ENCODE data around the gene KATNAL1. TPM values are rescaled to one million over a fixed set of nuclear protein-coding genes. Genes with fewer than 3 reads are reported as not detected.
A peak's percentile ranks its signal among the peaks of the same experiment; 100 is the strongest.

The KATNAL1 gene
- total RNA-seq, 1 experiment from 2014 or later = 43.5 TPM

DNA sequence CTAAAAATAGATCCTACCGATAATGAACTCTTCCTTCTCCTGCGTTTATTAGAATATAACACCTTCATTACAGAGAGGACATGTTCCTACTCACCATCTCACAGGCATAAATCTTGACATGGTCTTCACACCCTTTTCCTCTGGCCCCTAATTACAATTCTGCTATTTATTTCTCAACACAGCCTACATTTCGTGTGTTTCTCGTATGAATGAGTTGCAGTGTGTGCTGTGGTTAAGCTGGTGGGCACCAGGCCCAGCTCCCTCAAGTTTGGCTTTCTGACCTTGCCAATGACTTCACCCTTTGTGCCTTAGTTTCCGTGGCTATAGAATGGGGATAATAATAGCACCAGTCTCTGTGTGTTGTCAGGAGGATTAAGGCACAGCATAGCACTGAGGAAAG, 12.3 kb upstream of the KATNAL1 start:
- Histone ChIP-seq H3K9me3 (replicated peaks) (no peaks in the 10 kb centered on the region), H3K27ac (no peak overlapping the region), H3K4me1 (replicated peaks) (no peaks in the 10 kb centered on the region), H3K27me3 (replicated peaks) (no peaks in the 10 kb centered on the region), H3K4me3 (no peak overlapping the region), H3K36me3 (no peaks in the 10 kb centered on the region)
- no peak for DNase-seq (ENCODE audit: low read depth in 1 of 2, low spot score in 2 of 2)

GRCh38 chr13:30319130-30319529, 11.8 kb upstream of the KATNAL1 start:
- no peak for DNase-seq (ENCODE audit: low read depth in 1 of 2, low spot score in 2 of 2)
- H3K4me3 ChIP-seq = no peak overlapping the region
- H3K27me3 ChIP-seq (replicated peaks) = no peaks in the 10 kb centered on the region
- H3K9me3 ChIP-seq (replicated peaks) = no peaks in the 10 kb centered on the region
- H3K27ac ChIP-seq = no peak overlapping the region
- H3K36me3 ChIP-seq = no peaks in the 10 kb centered on the region
- no peaks in the 10 kb centered on the region for H3K4me1 ChIP-seq (replicated peaks)

DNA sequence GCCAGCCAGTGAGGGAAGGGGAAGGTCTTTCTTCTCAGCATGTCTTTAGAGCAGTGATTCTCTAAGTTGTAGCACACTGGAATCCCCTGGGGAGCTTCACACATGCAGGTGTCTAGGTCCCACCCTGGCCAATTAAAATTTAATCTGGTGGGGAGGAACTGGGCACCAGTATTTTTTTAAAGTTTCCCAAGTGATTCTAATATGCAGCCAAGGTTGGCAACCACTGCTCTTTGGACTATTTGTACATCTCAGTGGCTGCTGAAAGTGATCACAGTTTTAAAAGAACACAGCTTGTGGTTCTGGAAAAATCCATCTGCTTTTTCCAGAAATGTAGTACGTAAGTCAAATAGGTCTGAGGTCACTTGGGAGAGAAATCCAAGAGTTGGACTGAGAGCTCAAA, 10.7 kb upstream of the KATNAL1 start:
- no peak overlapping the region for H3K27ac ChIP-seq
- H3K4me1 ChIP-seq (replicated peaks) = peaks cover 3% of the 10 kb centered on the region
- no peaks in the 10 kb centered on the region for H3K36me3 ChIP-seq
- H3K9me3 ChIP-seq (replicated peaks) = no peaks in the 10 kb centered on the region
- no peaks in the 10 kb centered on the region for H3K27me3 ChIP-seq (replicated peaks)
- no peak overlapping the region for H3K4me3 ChIP-seq
- no peak for DNase-seq (ENCODE audit: low read depth in 1 of 2, low spot score in 2 of 2)

DNA sequence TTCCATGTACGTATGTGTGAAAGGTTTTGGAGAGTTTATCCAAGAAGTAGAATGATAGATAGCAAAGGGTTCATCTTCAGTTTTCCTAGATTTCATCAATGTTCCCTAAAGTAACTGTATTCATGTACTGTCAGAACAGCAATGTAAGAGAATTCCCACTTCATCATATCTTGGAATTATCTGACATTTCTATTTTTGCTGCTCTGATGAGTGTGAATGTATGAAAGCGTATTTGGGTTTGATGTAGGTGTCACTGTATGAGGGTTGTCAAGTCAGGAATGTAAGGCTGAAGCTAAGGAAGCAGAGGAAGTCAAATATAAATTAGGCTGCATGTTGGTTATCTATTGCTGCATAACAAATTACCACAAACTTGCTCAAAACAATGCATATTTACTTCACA, 7.2 kb upstream of the KATNAL1 start:
- no peak for DNase-seq (ENCODE audit: low read depth in 1 of 2, low spot score in 2 of 2)
- Histone ChIP-seq H3K4me3 (no peak overlapping the region), H3K27ac (no peak overlapping the region), H3K36me3 (no peaks in the 10 kb centered on the region), H3K4me1 (replicated peaks) (peaks cover 5% of the 10 kb centered on the region), H3K27me3 (replicated peaks) (no peaks in the 10 kb centered on the region), H3K9me3 (replicated peaks) (no peaks in the 10 kb centered on the region)

GRCh38 chr13:30314069-30314468, 6.7 kb upstream of the KATNAL1 start:
- peaks cover 5% of the 10 kb centered on the region for H3K4me1 ChIP-seq (replicated peaks)
- no peak overlapping the region for H3K4me3 ChIP-seq
- no peak for DNase-seq (ENCODE audit: low read depth in 1 of 2, low spot score in 2 of 2)
- H3K27ac ChIP-seq = no peak overlapping the region
- no peaks in the 10 kb centered on the region for H3K36me3 ChIP-seq
- H3K27me3 ChIP-seq (replicated peaks) = no peaks in the 10 kb centered on the region
- H3K9me3 ChIP-seq (replicated peaks) = no peaks in the 10 kb centered on the region

DNA sequence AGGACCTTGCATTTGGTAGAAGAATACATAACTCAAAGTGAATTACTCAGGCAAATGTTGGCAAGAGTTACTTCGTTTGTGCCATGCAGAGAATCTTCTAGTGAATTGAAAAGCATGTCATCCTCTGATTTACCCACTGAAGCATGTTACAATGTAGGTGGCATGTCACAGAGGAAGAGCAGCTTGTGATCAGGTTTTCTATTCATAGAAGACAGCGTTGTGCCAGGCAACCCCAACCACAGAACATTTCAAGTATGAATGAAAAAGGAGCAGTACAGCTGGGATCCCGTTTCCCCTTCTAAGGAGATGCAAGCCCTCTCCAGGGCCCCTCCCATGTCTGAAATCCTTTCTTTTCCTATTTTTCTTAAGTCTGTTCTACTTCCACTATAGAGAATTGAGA, 6.0 kb upstream of the KATNAL1 start:
- Histone ChIP-seq H3K27ac (no peak overlapping the region), H3K27me3 (replicated peaks) (no peaks in the 10 kb centered on the region), H3K4me1 (replicated peaks) (peaks cover 7% of the 10 kb centered on the region), H3K4me3 (no peak overlapping the region), H3K36me3 (no peaks in the 10 kb centered on the region), H3K9me3 (replicated peaks) (no peaks in the 10 kb centered on the region)
- no peak for DNase-seq (ENCODE audit: low read depth in 1 of 2, low spot score in 2 of 2)

DNA sequence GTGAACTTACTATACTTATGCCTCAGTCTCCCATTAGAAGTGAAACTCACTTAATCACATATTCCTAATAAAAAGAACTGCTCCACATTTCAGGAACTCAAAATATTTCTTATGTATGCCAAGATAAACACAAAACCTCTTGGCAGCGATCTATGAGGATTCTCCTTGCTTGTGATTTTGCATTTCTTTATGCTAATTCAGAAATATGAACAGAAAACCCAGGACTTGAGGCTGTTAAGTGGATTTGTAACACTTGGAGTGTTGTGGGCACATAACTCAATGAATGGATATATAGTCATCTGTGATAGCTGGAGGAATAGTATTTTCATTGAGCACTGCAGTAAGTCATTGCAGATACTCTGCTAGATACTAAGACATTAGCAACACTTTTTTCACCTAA, 5.6 kb upstream of the KATNAL1 start:
- Histone ChIP-seq H3K36me3 (no peaks in the 10 kb centered on the region), H3K9me3 (replicated peaks) (no peaks in the 10 kb centered on the region), H3K4me3 (no peak overlapping the region), H3K27me3 (replicated peaks) (no peaks in the 10 kb centered on the region), H3K27ac (no peak overlapping the region), H3K4me1 (replicated peaks) (peaks cover 11% of the 10 kb centered on the region)
- no peak for DNase-seq (ENCODE audit: low read depth in 1 of 2, low spot score in 2 of 2)

DNA sequence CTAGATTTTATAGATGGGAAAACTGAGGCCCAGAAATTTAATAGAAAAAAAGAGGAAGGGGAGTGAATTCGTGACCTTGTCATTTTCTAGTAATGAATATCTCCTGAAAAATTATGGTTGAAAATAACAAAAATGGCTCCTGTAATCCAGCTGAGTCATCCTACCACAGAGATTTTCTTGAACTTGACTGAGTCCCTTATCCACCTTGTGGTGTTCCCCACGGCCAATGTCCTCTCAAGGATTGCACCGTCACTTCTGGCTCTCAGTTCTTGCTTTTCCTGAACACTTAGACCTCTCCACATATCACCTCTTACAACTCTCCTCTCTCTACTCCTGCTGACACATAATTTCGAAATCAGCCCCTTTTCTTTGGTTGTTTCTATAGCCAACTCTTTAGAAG, 1.2 kb upstream of the KATNAL1 start:
- Histone ChIP-seq H3K27me3 (replicated peaks) (no peaks in the 10 kb centered on the region), H3K27ac (no peak overlapping the region), H3K4me1 (replicated peaks) (peaks cover 33% of the 10 kb centered on the region), H3K36me3 (peaks cover 3% of the 10 kb centered on the region), H3K4me3 (no peak overlapping the region), H3K9me3 (replicated peaks) (no peaks in the 10 kb centered on the region)
- DNase-seq (ENCODE audit: low read depth in 1 of 2, low spot score in 2 of 2) = no peak

- peaks cover 3% of the 10 kb centered on the region for H3K36me3 ChIP-seq
- no peaks in the 10 kb centered on the region for H3K27me3 ChIP-seq (replicated peaks)
- peak overlapping the region; percentile 96 for H3K27ac ChIP-seq
- peaks cover 35% of the 10 kb centered on the region for H3K4me1 ChIP-seq (replicated peaks)
- DNase-seq (ENCODE audit: low read depth in 1 of 2, low spot score in 2 of 2) = no peak
- H3K9me3 ChIP-seq (replicated peaks) = no peaks in the 10 kb centered on the region
- H3K4me3 ChIP-seq = peak overlapping the region; percentile 92
Measured at GRCh38 chr13:30307971-30308290, 580 bp upstream of the KATNAL1 start.

DNA sequence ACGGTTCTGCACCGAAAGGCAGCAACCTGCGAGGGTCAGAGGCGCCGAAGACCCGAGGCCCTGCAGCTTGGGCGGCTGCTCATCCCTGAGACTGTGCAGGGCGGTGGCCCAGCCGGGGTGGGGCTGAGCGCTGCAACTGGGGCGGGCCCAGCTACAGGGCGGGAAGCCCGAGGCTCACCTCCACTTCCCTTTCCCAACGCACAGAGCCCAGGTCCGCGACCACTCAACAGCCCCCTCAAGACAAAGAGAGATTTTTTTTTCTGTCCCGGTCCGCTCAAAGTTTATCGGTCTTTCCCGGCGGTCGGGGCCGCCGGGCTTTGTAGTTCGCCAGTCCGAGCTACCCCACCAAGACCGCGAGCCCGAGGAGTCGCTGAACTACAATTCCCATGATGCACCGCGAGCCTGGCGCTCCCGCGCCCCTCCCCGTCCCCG, 573 bp downstream of the KATNAL1 start:
- Histone ChIP-seq H3K4me3 (peak overlapping the region; percentile 92), H3K4me1 (replicated peaks) (peaks cover 46% of the 10 kb centered on the region), H3K27ac (peak overlapping the region; percentile 96), H3K36me3 (peaks cover 3% of the 10 kb centered on the region), H3K9me3 (replicated peaks) (no peaks in the 10 kb centered on the region), H3K27me3 (replicated peaks) (no peaks in the 10 kb centered on the region)
- DNase-seq (ENCODE audit: low read depth in 1 of 2, low spot score in 2 of 2) = peak; percentile 90 to 93

GRCh38 chr13:30305456-30305970, 1.8 kb downstream of the KATNAL1 start:
- Histone ChIP-seq H3K27ac (0 out of 2 replicates have a peak overlapping the region, but pooled peaks have one; percentile 96), H3K27me3 (replicated peaks) (no peaks in the 10 kb centered on the region), H3K9me3 (replicated peaks) (no peaks in the 10 kb centered on the region), H3K4me3 (peak overlapping the region; percentile 92), H3K36me3 (peaks cover 3% of the 10 kb centered on the region), H3K4me1 (replicated peaks) (peaks cover 53% of the 10 kb centered on the region)
- no peak for DNase-seq (ENCODE audit: low read depth in 1 of 2, low spot score in 2 of 2)

- H3K27me3 ChIP-seq (replicated peaks) = no peaks in the 10 kb centered on the region
- DNase-seq (ENCODE audit: low read depth in 1 of 2, low spot score in 2 of 2) = no peak
- peak overlapping the region; percentile 88 for H3K27ac ChIP-seq
- H3K36me3 ChIP-seq = peaks cover 9% of the 10 kb centered on the region
- H3K4me1 ChIP-seq (replicated peaks) = peaks cover 62% of the 10 kb centered on the region
- H3K9me3 ChIP-seq (replicated peaks) = no peaks in the 10 kb centered on the region
- no peak overlapping the region for H3K4me3 ChIP-seq
Measured at GRCh38 chr13:30303269-30303668, 4.1 kb downstream of the KATNAL1 start.

DNA sequence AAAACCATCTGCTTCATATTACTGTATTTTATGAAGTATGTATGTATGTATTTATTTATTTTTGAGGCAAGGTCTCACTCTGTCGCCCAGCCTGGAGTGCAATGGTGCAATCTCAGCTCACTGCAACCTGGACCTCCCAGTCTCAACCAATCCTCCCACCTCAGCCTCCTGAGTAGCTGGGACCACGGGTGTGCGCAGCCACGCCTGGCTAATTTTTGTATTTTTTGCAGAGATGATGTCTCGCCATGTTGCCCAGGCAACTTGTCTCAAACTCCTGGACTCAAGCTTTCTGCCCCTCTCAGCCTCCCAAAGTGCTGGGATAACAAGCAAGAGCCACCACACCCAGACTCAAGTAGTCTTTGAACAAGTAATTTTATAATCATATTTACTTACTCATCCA, 5.5 kb downstream of the KATNAL1 start:
- peaks cover 54% of the 10 kb centered on the region for H3K4me1 ChIP-seq (replicated peaks)

DNA sequence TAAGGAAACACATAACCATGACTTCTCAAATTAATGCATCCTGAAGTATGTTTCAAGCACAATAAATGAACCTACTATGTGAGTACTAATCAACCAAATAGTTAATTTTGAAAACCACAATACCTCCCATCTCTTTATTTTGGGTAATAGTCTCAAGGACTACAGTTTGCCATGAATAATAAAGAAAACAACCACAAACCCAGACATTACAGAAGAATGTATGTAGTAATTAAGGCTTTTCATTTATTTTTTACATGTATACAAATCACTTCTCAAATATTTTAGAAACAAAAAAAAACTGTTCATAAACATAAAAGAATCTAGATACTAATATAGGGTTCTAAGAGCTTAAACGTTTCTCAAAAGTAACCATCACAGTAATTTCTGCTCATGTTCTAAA, 6.8 kb downstream of the KATNAL1 start:
- H3K27ac ChIP-seq = peak overlapping the region; percentile 72
- no peak for DNase-seq (ENCODE audit: low read depth in 1 of 2, low spot score in 2 of 2)

More for the DNA sequence above, 5.5 kb downstream of the KATNAL1 start:
- H3K27ac ChIP-seq = peak overlapping the region; percentile 88
- H3K27me3 ChIP-seq (replicated peaks) = no peaks in the 10 kb centered on the region
- no peaks in the 10 kb centered on the region for H3K9me3 ChIP-seq (replicated peaks)
- H3K36me3 ChIP-seq = peaks cover 5% of the 10 kb centered on the region
- no peak overlapping the region for H3K4me3 ChIP-seq
- DNase-seq (ENCODE audit: low read depth in 1 of 2, low spot score in 2 of 2) = peak; percentile 78

DNA sequence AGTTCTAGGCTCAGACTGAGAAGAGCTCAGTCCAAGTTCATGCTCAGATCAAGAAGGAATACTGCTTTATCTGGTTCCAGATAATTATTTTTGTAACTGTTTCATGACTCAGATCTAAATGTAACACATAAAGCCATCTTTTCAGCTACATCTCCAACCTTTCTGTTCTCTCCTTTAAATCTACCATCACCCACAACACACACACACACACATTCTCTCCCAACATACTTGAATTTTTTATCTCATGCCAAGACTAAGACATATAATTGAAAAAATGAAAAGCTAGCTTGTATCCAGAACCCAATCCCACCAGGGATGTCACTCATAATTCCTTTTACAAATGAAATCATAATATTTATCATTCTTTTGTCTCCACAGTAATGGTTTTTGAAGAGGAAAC, 7.6 kb downstream of the KATNAL1 start:
- Histone ChIP-seq H3K4me1 (replicated peaks) (peaks cover 44% of the 10 kb centered on the region), H3K9me3 (replicated peaks) (no peaks in the 10 kb centered on the region), H3K27ac (peak overlapping the region; percentile 72), H3K36me3 (peaks cover 5% of the 10 kb centered on the region), H3K27me3 (replicated peaks) (no peaks in the 10 kb centered on the region), H3K4me3 (no peak overlapping the region)
- no peak for DNase-seq (ENCODE audit: low read depth in 1 of 2, low spot score in 2 of 2)

More for the DNA sequence above, 6.8 kb downstream of the KATNAL1 start:
- peaks cover 52% of the 10 kb centered on the region for H3K4me1 ChIP-seq (replicated peaks)
- peaks cover 5% of the 10 kb centered on the region for H3K36me3 ChIP-seq
- no peaks in the 10 kb centered on the region for H3K9me3 ChIP-seq (replicated peaks)
- no peak overlapping the region for H3K4me3 ChIP-seq
- H3K27me3 ChIP-seq (replicated peaks) = no peaks in the 10 kb centered on the region

Data from SJSA1 (cell line).